ENCODE data around the gene ADGRB3. TPM values are rescaled to one million over a fixed set of nuclear protein-coding genes. Genes with fewer than 3 reads are reported as not detected.

Gene ADGRB3
- total and polyA plus RNA-seq, 2 donors from 2014 or later = 0.26 to 2.2 TPM

DNA sequence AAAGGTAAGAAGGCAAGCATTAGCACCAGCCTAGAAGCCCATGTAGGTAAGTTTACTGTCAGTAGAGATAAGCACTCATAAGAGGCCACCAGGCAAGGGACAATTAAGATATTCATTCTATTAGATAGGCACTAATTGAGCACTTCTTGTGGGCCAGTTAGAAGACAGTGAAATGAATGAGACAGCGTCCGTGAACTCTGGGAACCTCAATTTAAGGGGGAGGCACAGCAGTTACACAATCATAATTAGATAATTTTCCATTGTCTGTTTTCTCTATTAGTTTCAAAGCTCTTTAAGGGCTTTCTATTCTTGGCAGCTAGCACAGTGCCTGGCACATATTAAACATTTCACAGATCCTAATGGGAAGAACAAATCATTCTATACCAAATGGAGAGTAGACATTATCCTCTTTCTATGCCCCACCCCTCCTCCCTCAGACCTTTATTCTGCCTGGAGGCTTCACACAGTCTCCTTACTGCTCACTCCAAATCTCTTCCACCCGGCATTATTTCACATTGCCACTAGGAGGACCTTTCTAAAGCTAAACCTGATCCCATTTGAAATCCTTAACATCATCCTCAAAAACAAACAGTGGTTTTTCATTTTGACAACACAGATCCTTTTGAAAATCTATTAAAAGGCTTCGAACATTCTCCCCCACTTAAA, 529.6 kb downstream of the ADGRB3 start:
- intact Hi-C loops (cut with DNase I) = no loop called here
- TF ChIP-seq, protein P1, sequence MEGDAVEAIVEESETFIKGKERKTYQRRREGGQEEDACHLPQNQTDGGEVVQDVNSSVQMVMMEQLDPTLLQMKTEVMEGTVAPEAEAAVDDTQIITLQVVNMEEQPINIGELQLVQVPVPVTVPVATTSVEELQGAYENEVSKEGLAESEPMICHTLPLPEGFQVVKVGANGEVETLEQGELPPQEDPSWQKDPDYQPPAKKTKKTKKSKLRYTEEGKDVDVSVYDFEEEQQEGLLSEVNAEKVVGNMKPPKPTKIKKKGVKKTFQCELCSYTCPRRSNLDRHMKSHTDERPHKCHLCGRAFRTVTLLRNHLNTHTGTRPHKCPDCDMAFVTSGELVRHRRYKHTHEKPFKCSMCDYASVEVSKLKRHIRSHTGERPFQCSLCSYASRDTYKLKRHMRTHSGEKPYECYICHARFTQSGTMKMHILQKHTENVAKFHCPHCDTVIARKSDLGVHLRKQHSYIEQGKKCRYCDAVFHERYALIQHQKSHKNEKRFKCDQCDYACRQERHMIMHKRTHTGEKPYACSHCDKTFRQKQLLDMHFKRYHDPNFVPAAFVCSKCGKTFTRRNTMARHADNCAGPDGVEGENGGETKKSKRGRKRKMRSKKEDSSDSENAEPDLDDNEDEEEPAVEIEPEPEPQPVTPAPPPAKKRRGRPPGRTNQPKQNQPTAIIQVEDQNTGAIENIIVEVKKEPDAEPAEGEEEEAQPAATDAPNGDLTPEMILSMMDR (IDR thresholded peaks at IDR 0.05; ENCODE audit: borderline replicate concordance, extremely low read depth, insufficient read depth) = no peak

GRCh38 chr6:69179681-69180080, 544.6 kb downstream of the ADGRB3 start:
- H3K9me3 ChIP-seq (ENCODE audit: control insufficient read depth in 2 of 3, insufficient read depth in 1 of 3, low read length in 3 of 3) = no peaks in the 10 kb centered on the region
- H3K4me1 ChIP-seq (ENCODE audit: control insufficient read depth in 2 of 3, insufficient read depth in 2 of 3, low read depth in 1 of 3, low read length in 3 of 3) = no peaks in the 10 kb centered on the region
- DNase-seq (no peak), FAIRE-seq (no peak)
- H3K36me3 ChIP-seq (ENCODE audit: control insufficient read depth in 2 of 3, insufficient read depth in 3 of 3, low read length in 3 of 3) = no peaks in the 10 kb centered on the region
- H3K4me3 ChIP-seq (ENCODE audit: low read length in 3 of 3) = no peak overlapping the region
- H3K9ac ChIP-seq (ENCODE audit: low read length in 3 of 3) = no peak overlapping the region
- no peaks in the 10 kb centered on the region for H3K27me3 ChIP-seq (ENCODE audit: control insufficient read depth, insufficient read depth, low read length)
- TF ChIP-seq, protein P1 (IDR thresholded peaks at IDR 0.05; ENCODE audit: borderline replicate concordance, extremely low read depth, insufficient read depth) = no peak
- intact Hi-C loops (cut with DNase I) = no loop called here
- H3K27ac ChIP-seq (ENCODE audit: low read depth in 2 of 2, low read length in 2 of 2) = no peak overlapping the region

More for the DNA sequence above, 529.6 kb downstream of the ADGRB3 start:
- Histone ChIP-seq H3K9ac (ENCODE audit: low read length in 3 of 3) (no peak overlapping the region), H3K4me1 (ENCODE audit: control insufficient read depth in 2 of 3, insufficient read depth in 2 of 3, low read depth in 1 of 3, low read length in 3 of 3) (no peaks in the 10 kb centered on the region), H3K36me3 (ENCODE audit: control insufficient read depth in 2 of 3, insufficient read depth in 3 of 3, low read length in 3 of 3) (no peaks in the 10 kb centered on the region), H3K27me3 (ENCODE audit: control insufficient read depth, insufficient read depth, low read length) (no peaks in the 10 kb centered on the region), H3K9me3 (ENCODE audit: control insufficient read depth in 2 of 3, insufficient read depth in 1 of 3, low read length in 3 of 3) (peaks cover 0 to 3% (median 0%) of the 10 kb centered on the region in 3 donors), H3K4me3 (ENCODE audit: low read length in 3 of 3) (no peak overlapping the region), H3K27ac (ENCODE audit: low read depth in 2 of 2, low read length in 2 of 2) (no peak overlapping the region)
- DNase-seq (no peak), FAIRE-seq (no peak)

- no peak for FAIRE-seq
- intact Hi-C loops (cut with DNase I) = no loop called here
- Histone ChIP-seq H3K9ac (ENCODE audit: low read length in 3 of 3) (no peak overlapping the region), H3K4me3 (ENCODE audit: low read length in 3 of 3) (no peak overlapping the region), H3K27me3 (ENCODE audit: control insufficient read depth, insufficient read depth, low read length) (no peaks in the 10 kb centered on the region), H3K27ac (ENCODE audit: low read depth in 2 of 2, low read length in 2 of 2) (no peak overlapping the region), H3K4me1 (ENCODE audit: control insufficient read depth in 2 of 3, insufficient read depth in 2 of 3, low read depth in 1 of 3, low read length in 3 of 3) (no peaks in the 10 kb centered on the region), H3K9me3 (ENCODE audit: control insufficient read depth in 2 of 3, insufficient read depth in 1 of 3, low read length in 3 of 3) (no peaks in the 10 kb centered on the region), H3K36me3 (ENCODE audit: control insufficient read depth in 2 of 3, insufficient read depth in 3 of 3, low read length in 3 of 3) (no peaks in the 10 kb centered on the region)
- TF ChIP-seq, protein P1 (IDR thresholded peaks at IDR 0.05; ENCODE audit: borderline replicate concordance, extremely low read depth, insufficient read depth) = no peak
- no peak for DNase-seq
Measured at GRCh38 chr6:69180361-69181067, 545.4 kb downstream of the ADGRB3 start.

Measured in kidney (tissue), 14 donors.